Osteoblast (primary cell): Measurements from ENCODE around the gene ASCC3. TPM values are rescaled to one million over a fixed set of nuclear protein-coding genes. Genes with fewer than 3 reads are reported as not detected.

ENCODE experiments used
- DNase-seq: peaks from one replicate; pipeline ENCODE4 v3.0.0; 2011; ENCODE audit warnings: low spot score, mixed read lengths; ENCODE audit not compliant: insufficient read length; ENCODE audit errors: missing footprints
- H2AFZ ChIP-seq: 2 replicates; pipeline ENCODE4 v1.6.0; 2011; ENCODE audit warnings: mild to moderate bottlenecking, low read length
- H3K27ac ChIP-seq: 2 replicates; pipeline ENCODE4 v1.5.1; 2011; ENCODE audit warnings: mild to moderate bottlenecking, low read depth, low read length, moderate library complexity
- H3K27me3 ChIP-seq: 2 replicates; pipeline ENCODE4 v1.6.0; 2012; ENCODE audit warnings: mild to moderate bottlenecking, control low read depth, inconsistent platforms, low read length, moderate library complexity; ENCODE audit not compliant: insufficient read depth
- H3K36me3 ChIP-seq: 2 replicates; pipeline ENCODE4 v1.5.1; 2011; ENCODE audit warnings: mild to moderate bottlenecking, low read length, control low read depth, moderate library complexity; ENCODE audit not compliant: insufficient read depth
- H3K4me1 ChIP-seq: 2 replicates; pipeline ENCODE4 v1.5.1; 2011; ENCODE audit warnings: mild to moderate bottlenecking, low read length, control low read depth, moderate library complexity; ENCODE audit not compliant: insufficient read depth
- H3K4me2 ChIP-seq: 2 replicates; pipeline ENCODE4 v1.6.0; 2011; ENCODE audit warnings: mild to moderate bottlenecking, low read length; ENCODE audit not compliant: insufficient read depth
- H3K4me3 ChIP-seq: fragments of 200-600 bp; sonication (generic); 3 replicates; pipeline ENCODE4 v1.5.1; 2012; ENCODE audit warnings: mild to moderate bottlenecking, low read length, inconsistent platforms; ENCODE audit not compliant: insufficient read depth
- H3K79me2 ChIP-seq: 2 replicates; pipeline ENCODE4 v1.6.0; 2012; ENCODE audit warnings: mild to moderate bottlenecking, low read length, control low read depth, inconsistent platforms; ENCODE audit not compliant: insufficient read depth
- H3K9me3 ChIP-seq: 2 replicates; pipeline ENCODE4 v1.5.1; 2011; ENCODE audit warnings: low read depth, low read length, control low read depth
- H4K20me1 ChIP-seq: 2 replicates; pipeline ENCODE4 v1.6.0; 2012; ENCODE audit warnings: mild to moderate bottlenecking, low read length, control low read depth; ENCODE audit not compliant: insufficient read depth
- CTCF ChIP-seq: IDR thresholded peaks from 2 replicates; pipeline ENCODE4 v1.5.1; 2011; ENCODE audit warnings: mild to moderate bottlenecking, low read depth, low read length, moderate library complexity; ENCODE audit errors: extremely low read depth
- total RNA-seq: library from RNA; depleted of rRNA; stranded (reverse); fragments of >200 nt; gene quantifications from 2 replicates; pipeline ENCODE4 v1.2.3, GENCODE V29; 2012

The ASCC3 gene
- total RNA-seq, 1 donor, result 68.8 TPM

DNA sequence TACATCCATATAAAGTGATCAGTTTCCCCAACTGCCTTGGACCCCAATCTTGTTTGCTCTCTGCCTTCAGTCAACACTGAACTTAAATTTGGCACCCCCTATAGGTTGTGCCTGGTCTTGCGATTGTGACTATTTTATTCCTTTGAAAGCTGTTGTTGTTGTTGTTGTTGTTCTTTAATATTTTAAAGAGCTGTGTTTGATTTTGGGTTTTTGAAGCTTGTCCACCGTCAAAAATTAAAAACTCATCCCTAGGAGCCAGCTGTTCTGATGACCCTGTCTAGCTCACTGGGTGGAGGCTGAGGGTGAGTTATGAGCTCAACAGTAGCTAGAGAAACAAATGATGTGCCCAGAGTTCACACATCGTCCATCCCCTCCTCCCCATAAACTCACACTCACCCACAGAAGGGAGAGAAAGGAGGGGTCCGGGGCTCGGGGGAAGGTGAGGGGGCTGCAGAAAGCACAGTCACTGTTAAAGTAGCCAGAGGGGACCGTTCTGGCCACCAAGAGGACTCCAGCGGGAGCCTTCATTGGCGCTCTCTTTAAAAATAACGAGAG lies 420.4 kb downstream of the ASCC3 start:
- H3K4me2 ChIP-seq, result no peak overlapping the region
- H3K27ac ChIP-seq, result no peak overlapping the region
- no peak overlapping the region for H3K4me3 ChIP-seq
- H3K9me3 ChIP-seq, result no peaks in the 10 kb centered on the region
- no peak overlapping the region for H2AFZ ChIP-seq
- TF ChIP-seq CTCF, result peak; percentile 39
- H3K79me2 ChIP-seq, result no peaks in the 10 kb centered on the region
- DNase-seq, result peak; percentile 75
- H3K4me1 ChIP-seq, result peaks cover 2% of the 10 kb centered on the region
- no peaks in the 10 kb centered on the region for H3K36me3 ChIP-seq
- H3K27me3 ChIP-seq, result peaks cover 100% of the 10 kb centered on the region
- H4K20me1 ChIP-seq, result peaks cover 10% of the 10 kb centered on the region

GRCh38 chr6:100459592-100460184 lies 421.4 kb downstream of the ASCC3 start:
- H3K36me3 ChIP-seq, result no peaks in the 10 kb centered on the region
- no peaks in the 10 kb centered on the region for H3K4me1 ChIP-seq
- TF ChIP-seq CTCF, result no peak
- H3K4me3 ChIP-seq, result no peak overlapping the region
- peaks cover 100% of the 10 kb centered on the region for H3K27me3 ChIP-seq
- H3K79me2 ChIP-seq, result no peaks in the 10 kb centered on the region
- H2AFZ ChIP-seq, result no peak overlapping the region
- H3K27ac ChIP-seq, result no peak overlapping the region
- no peak overlapping the region for H3K4me2 ChIP-seq
- no peaks in the 10 kb centered on the region for H3K9me3 ChIP-seq
- peak; percentile 57 for DNase-seq
- peaks cover 10% of the 10 kb centered on the region for H4K20me1 ChIP-seq

DNA sequence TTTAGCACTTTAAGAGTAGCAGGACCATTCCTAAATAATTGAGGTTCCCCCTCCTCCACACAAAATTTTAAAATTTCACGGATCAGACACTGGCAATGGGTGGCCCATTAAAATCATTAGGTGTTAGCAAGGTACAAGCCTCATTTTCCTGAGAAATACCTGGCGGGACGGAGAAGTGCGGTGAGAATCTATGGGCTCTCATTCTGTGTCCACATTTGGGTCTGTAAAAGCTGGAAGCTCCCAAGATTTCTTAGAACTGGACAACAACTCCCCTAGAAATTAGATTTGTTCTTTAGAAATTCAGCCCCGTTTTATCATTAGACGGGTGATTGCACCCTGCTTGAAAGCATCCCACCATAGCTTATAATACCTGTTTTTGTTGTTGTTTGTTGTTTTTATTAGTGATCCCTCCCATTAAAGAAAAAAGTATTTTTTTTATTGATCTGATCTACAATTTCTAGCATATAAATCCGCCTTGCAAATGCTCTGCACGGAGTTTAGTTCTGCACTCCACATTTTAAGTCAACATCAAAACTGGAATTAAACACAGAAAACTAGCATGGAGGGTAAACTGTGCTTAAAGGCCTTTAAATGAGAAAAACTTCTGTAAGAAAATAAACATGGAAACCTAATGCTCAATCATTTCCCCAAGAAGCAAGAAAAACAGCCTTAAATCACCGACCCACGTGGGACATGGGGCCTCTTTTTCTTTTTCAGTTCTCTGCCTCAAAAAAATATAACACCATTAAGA lies 422.1 kb downstream of the ASCC3 start:
- Histone ChIP-seq H2AFZ (no peak overlapping the region), H3K9me3 (no peaks in the 10 kb centered on the region), H3K27me3 (peaks cover 100% of the 10 kb centered on the region), H3K4me2 (no peak overlapping the region), H3K27ac (no peak overlapping the region), H3K79me2 (no peaks in the 10 kb centered on the region), H4K20me1 (peaks cover 10% of the 10 kb centered on the region), H3K4me3 (no peak overlapping the region), H3K36me3 (no peaks in the 10 kb centered on the region), H3K4me1 (no peaks in the 10 kb centered on the region)
- peak; percentile 79 for DNase-seq
- no peak for TF ChIP-seq CTCF
